Activated CD4-positive, alpha-beta T cell treated with anti-CD3 and anti-CD28 coated beads, Interleukin-2, amount 10 ng/mL, durations not matched to agents 24 days and 14 days (primary cell): Measurements from ENCODE around the gene OSTC. TPM values are rescaled to one million over a fixed set of nuclear protein-coding genes. Genes with fewer than 3 reads are reported as not detected.

Experiments used
- DNase-seq: peaks from one replicate; pipeline ENCODE4 v3.0.0; 2022
- H3K27ac Mint-ChIP-seq: one replicate; pipeline ENCODE4 v1.8.0; 2022; ENCODE audit warnings: mild to moderate bottlenecking, mixed read lengths
- H3K27me3 Mint-ChIP-seq: one replicate; pipeline ENCODE4 v1.8.0; 2022; ENCODE audit warnings: mixed read lengths
- H3K36me3 Mint-ChIP-seq: one replicate; pipeline ENCODE4 v1.8.0; 2022; ENCODE audit warnings: low read depth, mild to moderate bottlenecking, mixed read lengths
- H3K4me1 Mint-ChIP-seq: one replicate; pipeline ENCODE4 v1.8.0; 2021; ENCODE audit warnings: mixed read lengths
- H3K4me3 Mint-ChIP-seq: one replicate; pipeline ENCODE4 v1.8.0; 2022; ENCODE audit warnings: mild to moderate bottlenecking, moderate library complexity, mixed read lengths
- H3K9me3 Mint-ChIP-seq: one replicate; pipeline ENCODE4 v1.8.0; 2021; ENCODE audit warnings: mixed read lengths
- intact Hi-C: fragments of 100-400 bp; cut with micrococcal nuclease; formaldehyde crosslinking; loops from one replicate; pipeline ENCODE4 v1.15.1; 2023
- total RNA-seq: library from RNA; stranded (reverse); gene quantifications from 2 replicates; pipeline ENCODE4 v1.2.3, GENCODE V29; 2022

OSTC gene
- 91.2 and 93.3 TPM in 2 replicates for total RNA-seq

DNA sequence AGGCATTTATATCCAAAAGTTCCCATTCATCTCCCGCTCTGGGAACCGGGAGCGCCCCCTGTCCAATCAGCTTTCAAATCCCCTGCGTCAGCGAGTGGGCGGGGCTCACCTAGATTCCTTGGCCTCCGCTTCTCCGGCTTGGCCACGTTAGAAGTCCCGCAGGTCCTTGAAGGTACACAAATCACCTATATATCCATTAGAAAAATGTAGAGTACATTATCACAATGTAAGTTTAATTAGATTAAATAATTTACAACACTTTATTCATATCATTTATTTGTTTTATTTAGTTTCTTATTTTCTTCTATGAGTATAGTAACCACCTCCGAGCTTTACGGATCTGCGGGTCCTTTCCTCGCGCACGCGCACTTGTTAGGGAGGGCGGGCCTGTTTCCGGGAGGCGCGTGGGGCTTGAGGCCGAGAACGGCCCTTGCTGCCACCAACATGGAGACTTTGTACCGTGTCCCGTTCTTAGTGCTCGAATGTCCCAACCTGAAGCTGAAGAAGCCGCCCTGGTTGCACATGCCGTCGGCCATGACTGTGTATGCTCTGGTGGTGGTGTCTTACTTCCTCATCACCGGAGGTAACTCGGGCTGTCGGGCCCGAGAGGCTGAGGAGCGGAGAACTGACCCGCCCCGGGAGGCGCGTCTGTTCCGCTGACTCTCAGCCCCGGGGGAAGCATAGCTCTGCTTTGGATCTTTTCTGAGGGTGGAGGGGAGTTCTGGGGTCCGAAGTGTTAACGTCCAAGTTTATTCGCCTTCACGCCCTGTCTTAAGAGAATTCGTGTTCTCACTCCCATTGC is at the start of gene OSTC:
Gene OSTC (plus strand): TSS at position 388 of the 802 bp plus-strand sequence. CDS start 57 bp downstream, at position 445.
- peak; percentile 98 for DNase-seq
- Mint-ChIP-seq H3K4me1 (peaks cover 21% of the 10 kb centered on the region), H3K36me3 (peaks cover 18% of the 10 kb centered on the region), H3K4me3 (peak within 1 kb of the TSS; percentile 95), H3K27ac (peak within 1 kb of the TSS; percentile 86), H3K27me3 (no peaks in the 10 kb centered on the region), H3K9me3 (no peaks in the 10 kb centered on the region)
- intact Hi-C loops: loop anchor here (1.0 to 10.0 kb wide), 4 partner anchors 30 to 1164 kb away; partner anchors contain the start of genes GAR1, HADH and RPL34

DNA sequence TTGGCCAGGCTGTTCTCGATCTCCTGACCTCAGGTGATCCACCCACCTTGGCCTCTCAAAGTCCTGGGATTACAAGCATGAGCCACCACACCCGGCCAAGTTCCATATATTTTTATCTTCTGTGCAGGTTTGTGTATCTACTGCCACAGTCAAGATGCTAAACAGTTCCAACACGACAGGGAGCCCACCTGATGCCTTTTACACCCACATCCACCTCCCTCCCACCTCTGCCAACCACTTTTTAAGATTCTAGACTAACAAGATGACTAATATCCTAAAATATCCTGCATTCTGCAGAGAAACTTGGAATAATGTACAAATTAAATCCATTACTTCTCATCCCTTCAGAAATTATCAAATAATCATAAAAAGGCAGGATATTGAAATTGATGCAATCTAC is 49.3 kb upstream of the OSTC start:
- Mint-ChIP-seq H3K9me3 (no peaks in the 10 kb centered on the region), H3K27me3 (no peaks in the 10 kb centered on the region), H3K4me3 (no peak overlapping the region), H3K36me3 (peaks cover 5% of the 10 kb centered on the region), H3K4me1 (peaks cover 9% of the 10 kb centered on the region), H3K27ac (no peak overlapping the region)
- DNase-seq: no peak
- intact Hi-C loops: no loop called here

DNA sequence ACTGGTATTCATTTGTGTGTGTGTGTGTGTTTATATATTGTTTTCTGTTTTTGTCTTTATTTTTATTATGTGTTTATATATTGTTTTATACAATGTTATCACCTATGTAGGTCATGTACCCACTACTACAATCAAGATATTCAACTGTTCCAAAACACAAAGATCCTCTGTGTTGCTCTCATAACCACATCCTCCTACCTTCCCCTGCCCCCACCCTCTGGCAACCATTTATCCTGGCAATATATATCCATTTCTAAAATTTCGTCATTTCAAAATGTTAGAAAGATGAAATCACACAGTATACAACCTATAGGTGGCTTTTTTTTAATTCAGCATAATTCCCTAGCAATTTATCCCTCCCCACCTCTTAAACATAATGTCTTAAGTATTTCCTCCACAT is 48.9 kb upstream of the OSTC start:
- no peaks in the 10 kb centered on the region for H3K27me3 Mint-ChIP-seq
- intact Hi-C loops: no loop called here
- H3K36me3 Mint-ChIP-seq: peaks cover 4% of the 10 kb centered on the region
- H3K9me3 Mint-ChIP-seq: no peaks in the 10 kb centered on the region
- no peak for DNase-seq
- peaks cover 9% of the 10 kb centered on the region for H3K4me1 Mint-ChIP-seq
- H3K4me3 Mint-ChIP-seq: no peak overlapping the region
- no peak overlapping the region for H3K27ac Mint-ChIP-seq

DNA sequence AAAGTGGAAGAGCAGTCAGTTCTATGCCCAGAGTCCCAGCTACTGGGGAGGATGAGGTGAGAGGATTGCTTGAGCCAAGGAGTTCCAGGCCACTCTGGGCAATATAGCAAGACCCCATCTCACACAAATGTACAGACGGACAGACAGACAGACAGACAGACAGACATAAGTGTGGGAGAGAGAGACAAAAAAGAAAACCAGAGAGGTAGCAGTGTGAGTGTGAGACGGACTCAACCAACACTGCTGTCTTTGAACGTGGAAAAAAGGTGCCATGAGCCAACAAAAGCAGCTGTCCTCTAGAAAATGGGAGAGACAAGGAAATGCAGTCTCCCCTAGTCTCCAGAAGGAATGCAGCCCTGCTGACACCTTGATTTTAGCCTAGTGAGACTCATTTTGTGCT is 48.2 kb upstream of the OSTC start:
- H3K4me3 Mint-ChIP-seq: no peak overlapping the region
- peaks cover 9% of the 10 kb centered on the region for H3K4me1 Mint-ChIP-seq
- peaks cover 5% of the 10 kb centered on the region for H3K9me3 Mint-ChIP-seq
- peaks cover 7% of the 10 kb centered on the region for H3K36me3 Mint-ChIP-seq
- H3K27me3 Mint-ChIP-seq: no peaks in the 10 kb centered on the region
- intact Hi-C loops: no loop called here
- H3K27ac Mint-ChIP-seq: no peak overlapping the region
- DNase-seq: no peak

DNA sequence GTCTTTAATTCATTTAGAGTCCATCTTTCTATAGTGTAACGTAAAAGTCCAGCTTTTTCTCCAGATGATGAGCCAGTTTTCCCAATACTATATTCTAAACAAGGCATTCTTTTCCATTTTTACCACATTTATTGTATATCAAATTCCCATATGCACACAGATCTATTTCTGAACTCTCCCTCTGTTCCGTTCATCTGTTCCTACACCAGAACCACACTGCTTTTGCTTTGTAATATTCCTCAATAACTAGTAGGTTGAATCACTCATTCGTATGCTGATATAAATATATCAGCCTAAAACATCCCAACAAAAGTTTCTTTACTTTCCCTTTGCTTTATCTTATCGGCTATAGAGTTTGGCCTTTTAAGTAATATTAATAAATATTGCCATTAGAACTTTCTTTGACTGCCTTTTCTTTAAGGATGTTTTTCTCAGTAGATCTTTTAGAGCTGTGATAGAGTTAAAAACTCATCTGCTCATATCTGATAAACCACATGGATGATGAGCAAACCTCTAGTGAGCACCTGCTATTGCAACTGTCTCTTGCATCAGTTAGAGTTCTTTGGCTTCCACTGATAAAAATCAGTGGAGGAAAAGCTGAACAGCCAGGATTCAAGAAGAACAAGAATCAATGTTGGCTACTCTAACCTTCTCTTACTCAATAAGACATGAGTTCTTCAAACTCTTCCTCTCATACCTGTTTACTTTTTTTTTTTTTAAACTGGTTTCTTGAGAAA is 43.2 kb upstream of the OSTC start:
- Mint-ChIP-seq H3K36me3 (peaks cover 11% of the 10 kb centered on the region), H3K27me3 (no peaks in the 10 kb centered on the region), H3K4me3 (no peak overlapping the region), H3K27ac (no peak overlapping the region), H3K4me1 (no peaks in the 10 kb centered on the region), H3K9me3 (peaks cover 5% of the 10 kb centered on the region)
- DNase-seq: no peak
- intact Hi-C loops: no loop called here

DNA sequence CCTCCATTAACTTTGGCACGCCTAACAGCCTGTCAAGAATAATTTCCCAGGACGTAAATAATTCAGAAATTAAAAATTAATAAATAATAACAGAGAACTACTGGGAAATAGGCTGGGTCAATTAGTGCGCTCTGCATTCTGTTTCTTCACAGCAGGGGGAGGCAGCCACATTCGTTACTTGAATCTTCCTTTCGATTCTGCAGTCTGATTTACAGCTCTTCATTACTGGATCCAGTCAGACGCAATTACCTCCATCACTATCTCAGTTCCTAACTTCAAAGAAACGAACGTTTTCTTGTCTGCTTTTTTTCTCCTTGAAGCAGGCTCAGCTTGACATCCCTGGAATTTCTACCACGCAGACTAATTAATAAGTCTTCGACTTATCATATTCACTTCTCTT is 39.0 kb upstream of the OSTC start:
- intact Hi-C loops: no loop called here
- Mint-ChIP-seq H3K9me3 (peaks cover 11% of the 10 kb centered on the region), H3K4me1 (peaks cover 2% of the 10 kb centered on the region), H3K27ac (no peak overlapping the region), H3K27me3 (no peaks in the 10 kb centered on the region), H3K4me3 (no peak overlapping the region), H3K36me3 (peaks cover 26% of the 10 kb centered on the region)
- no peak for DNase-seq

DNA sequence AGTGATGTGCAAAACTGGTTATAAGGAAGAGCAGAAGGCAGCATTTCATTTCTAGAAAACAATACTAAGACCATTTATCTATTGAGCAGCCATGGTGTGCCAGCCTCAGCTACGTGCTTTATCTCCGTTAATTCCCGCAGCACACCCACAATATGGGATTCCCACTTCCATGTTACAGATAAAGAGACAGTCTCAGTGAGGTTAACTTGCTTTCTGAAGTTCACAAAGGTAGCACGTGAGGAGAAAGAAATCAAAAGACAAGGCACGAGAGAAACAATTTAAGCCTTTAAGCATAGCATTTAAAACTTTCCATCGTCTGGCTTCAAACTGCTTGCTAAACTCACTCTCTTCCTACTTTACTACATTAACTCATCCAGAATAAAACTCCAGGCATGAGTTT is 38.0 kb upstream of the OSTC start:
- Mint-ChIP-seq H3K4me3 (no peak overlapping the region), H3K4me1 (peaks cover 2% of the 10 kb centered on the region), H3K27ac (no peak overlapping the region), H3K36me3 (peaks cover 28% of the 10 kb centered on the region), H3K27me3 (no peaks in the 10 kb centered on the region), H3K9me3 (peaks cover 8% of the 10 kb centered on the region)
- DNase-seq: no peak
- intact Hi-C loops: no loop called here

DNA sequence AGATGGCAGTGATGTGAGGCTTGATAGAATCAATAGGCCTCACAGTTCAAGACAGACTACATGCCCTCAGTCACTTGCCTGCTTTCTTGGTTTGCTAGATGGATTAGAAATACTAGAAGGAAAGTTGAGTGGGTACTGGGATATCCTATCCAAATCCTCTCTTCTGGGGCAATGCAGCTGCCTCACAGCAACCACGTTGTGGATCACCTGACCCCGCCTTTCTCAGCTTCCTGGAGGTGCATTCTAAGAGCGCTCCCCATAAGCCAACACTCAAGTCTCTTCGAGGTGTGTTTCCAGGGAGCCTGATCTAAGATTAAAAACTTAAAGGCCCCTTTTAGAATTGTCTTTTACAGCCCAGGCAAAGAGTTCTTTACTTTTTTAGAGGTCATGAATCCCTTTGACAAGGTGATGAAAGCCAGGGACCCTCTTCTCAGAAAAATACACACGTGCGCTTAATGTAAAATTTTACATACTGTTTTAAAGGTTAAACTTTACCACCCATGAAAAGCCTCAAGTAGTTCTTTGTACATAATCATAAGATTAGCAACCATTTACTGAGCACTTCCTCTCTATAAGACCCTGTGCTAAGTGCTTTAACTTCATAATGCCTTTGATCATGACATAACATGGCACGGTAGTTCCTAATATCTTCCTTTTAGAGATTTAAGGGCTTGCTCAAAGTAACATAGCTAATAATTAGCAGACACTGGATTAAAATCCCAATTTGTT is 30.9 kb upstream of the OSTC start:
- H3K36me3 Mint-ChIP-seq: peaks cover 68% of the 10 kb centered on the region
- intact Hi-C loops: loop anchor here (1.0 to 10.0 kb wide), 7 partner anchors 31 to 1195 kb away; partner anchors contain the start of genes GAR1, HADH, OSTC and PAPSS1
- peak overlapping the region; percentile 96 for H3K27ac Mint-ChIP-seq

DNA sequence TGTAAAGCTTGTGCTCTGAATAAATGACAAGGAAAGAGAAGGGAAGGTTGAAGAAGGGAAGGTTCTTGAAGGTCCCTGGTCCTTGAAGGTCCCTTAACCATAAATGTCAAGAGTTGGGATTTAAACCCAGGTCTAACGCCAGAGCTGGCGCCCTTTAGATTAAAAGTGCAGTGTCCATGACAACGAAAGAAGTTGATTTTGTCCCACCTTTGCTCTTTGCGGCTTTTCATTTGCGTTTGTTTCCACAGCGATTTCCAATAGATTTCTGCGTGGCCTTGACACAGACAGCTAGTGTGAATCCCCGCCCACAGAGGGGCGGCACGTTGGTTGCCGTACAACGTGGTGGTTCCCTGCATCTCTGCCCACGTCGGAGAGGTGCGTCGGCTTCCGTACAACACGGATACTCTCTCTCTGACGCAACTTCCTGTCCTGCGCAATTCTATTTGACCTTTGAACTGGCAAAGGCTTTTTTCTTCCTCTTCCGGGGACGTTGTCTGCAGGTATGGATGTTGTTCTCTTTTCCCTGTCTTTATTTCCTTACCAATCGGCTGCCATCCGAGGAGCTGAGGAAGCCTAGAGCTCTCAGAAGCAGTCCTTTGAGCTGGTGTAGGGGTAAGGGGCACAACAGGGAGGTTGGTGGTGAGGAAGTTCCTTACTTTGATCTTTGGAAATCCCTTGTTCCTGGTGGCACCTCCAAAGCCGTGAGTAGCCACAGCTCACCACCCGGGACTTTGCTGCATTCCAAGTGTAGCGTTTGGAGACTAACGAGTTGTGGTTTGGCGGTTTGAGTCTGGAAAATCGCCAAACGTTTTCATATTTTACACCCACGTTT is 30.1 kb upstream of the OSTC start, which contains the start of gene RPL34:
Gene RPL34 (plus strand): TSS at position 476 of the 832 bp plus-strand sequence. CDS start 1,384 bp downstream, outside the sequence.
- Mint-ChIP-seq H3K27me3 (no peaks in the 10 kb centered on the region), H3K9me3 (peaks cover 8% of the 10 kb centered on the region), H3K36me3 (peaks cover 72% of the 10 kb centered on the region), H3K4me3 (peak within 1 kb of the TSS; percentile 93), H3K4me1 (peaks cover 40% of the 10 kb centered on the region), H3K27ac (peak within 1 kb of the TSS; percentile 96)
- DNase-seq: peak; percentile 99
- intact Hi-C loops: loop anchor here (1.0 to 10.0 kb wide), 7 partner anchors 30 to 1194 kb away; partner anchors contain the start of genes GAR1, HADH, OSTC and PAPSS1

More for the DNA sequence above, 30.9 kb upstream of the OSTC start:
- Mint-ChIP-seq H3K9me3 (peaks cover 9% of the 10 kb centered on the region), H3K4me1 (peaks cover 38% of the 10 kb centered on the region), H3K27me3 (no peaks in the 10 kb centered on the region), H3K4me3 (peak overlapping the region; percentile 93)
- DNase-seq: peak; percentile 83

DNA sequence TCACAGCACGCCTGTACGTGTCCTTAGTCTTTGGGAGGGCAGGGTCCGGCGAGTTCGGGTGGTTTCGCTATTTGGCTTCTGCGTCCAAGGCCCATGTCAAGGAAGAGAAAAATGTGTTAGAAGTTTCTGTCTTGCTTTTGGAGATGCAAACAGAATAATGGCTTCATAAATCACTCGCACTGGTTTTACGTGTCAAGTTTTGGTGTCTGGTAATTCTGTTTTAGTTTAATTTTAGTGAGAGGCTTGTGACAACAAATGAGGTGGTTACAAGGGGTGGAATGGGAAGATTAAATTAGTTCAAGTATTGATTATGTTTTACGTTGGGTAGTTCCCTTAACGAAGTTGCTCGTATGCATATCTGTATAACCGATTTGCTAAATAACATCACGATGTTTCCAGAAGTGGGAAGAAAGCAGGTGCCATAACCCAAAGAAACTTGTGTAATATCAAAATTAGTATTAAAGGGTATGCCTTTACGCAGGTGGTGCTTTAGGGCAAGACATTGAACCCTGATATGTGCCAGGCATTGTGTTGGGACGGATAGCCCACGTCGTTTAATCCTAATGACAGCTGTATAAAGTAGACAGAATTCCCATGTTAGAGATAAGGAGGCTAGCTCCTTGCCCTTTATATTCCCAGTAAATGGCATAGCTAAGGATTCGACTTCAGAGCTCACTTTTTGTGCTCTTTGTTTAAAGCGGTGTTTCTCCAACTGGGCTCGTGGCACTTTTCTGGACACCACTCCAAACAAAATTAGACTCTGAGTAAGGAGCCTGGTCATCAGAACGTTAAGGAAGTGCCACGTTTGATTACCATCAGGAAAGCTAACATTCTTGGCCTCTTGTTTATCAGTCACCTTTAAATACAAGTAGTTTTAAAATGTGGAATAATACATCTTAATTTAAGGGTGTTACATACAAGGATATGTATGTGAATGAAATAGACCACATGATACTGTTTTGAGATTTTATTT is 29.2 kb upstream of the OSTC start:
- Mint-ChIP-seq H3K9me3 (peaks cover 7% of the 10 kb centered on the region), H3K36me3 (peaks cover 74% of the 10 kb centered on the region), H3K27me3 (no peaks in the 10 kb centered on the region), H3K27ac (peak overlapping the region; percentile 96), H3K4me3 (peak overlapping the region; percentile 93), H3K4me1 (peaks cover 43% of the 10 kb centered on the region)
- intact Hi-C loops: loop anchor here (1.0 to 10.0 kb wide), 7 partner anchors 29 to 1194 kb away; partner anchors contain the start of genes GAR1, HADH, OSTC and PAPSS1
- no peak for DNase-seq

DNA sequence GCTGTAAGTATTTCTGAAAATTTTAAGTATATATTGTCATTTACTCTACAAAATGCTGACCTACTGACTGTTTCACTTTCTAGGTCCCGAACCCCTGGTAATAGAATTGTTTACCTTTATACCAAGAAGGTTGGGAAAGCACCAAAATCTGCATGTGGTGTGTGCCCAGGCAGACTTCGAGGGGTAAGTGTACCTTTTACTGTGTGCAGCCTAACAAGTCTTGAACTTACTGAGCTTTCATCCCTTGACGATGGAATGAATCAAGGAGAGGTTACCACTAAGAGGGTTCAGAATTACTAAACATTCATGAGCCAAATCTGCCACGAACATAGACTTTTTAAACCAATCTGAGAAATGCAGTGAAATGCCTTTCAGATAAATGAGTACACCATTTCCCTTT is 28.4 kb upstream of the OSTC start:
- Mint-ChIP-seq H3K9me3 (peaks cover 4% of the 10 kb centered on the region), H3K27ac (peak overlapping the region; percentile 48), H3K27me3 (no peaks in the 10 kb centered on the region), H3K36me3 (peaks cover 72% of the 10 kb centered on the region), H3K4me3 (peak overlapping the region; percentile 93), H3K4me1 (peaks cover 46% of the 10 kb centered on the region)
- intact Hi-C loops: loop anchor here (10.0 kb wide), 1 partner anchor 1193 kb away; the partner anchor contains the start of gene GAR1
- DNase-seq: no peak

DNA sequence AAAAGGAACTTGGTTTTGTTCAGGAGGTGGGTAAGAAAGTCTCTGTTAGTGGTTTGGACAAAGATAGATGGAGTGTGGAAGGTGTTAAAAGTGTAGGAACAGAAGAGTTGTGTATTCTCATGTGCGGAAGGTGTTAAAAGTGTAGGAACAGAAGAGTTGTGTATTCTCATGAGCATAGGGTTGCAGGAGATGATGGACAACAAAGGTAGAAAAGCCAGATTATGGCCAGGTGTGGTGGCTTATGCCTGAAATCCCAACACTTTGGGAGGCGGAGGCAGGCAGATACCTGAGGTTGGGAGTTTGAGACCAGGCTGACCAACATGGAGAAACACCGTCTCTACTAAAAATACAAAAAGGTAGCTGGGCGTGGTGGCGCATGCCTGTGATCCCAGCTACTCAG is 27.6 kb upstream of the OSTC start:
- H3K27ac Mint-ChIP-seq: peak overlapping the region; percentile 62
- peaks cover 73% of the 10 kb centered on the region for H3K36me3 Mint-ChIP-seq
- peaks cover 4% of the 10 kb centered on the region for H3K9me3 Mint-ChIP-seq
- peaks cover 46% of the 10 kb centered on the region for H3K4me1 Mint-ChIP-seq
- H3K27me3 Mint-ChIP-seq: no peaks in the 10 kb centered on the region
- DNase-seq: no peak
- peak overlapping the region; percentile 93 for H3K4me3 Mint-ChIP-seq
- intact Hi-C loops: loop anchor here (10.0 kb wide), 1 partner anchor 1192 kb away; the partner anchor contains the start of gene GAR1
